Measurements from ENCODE around the gene DGAT2. TPM values are rescaled to one million over a fixed set of nuclear protein-coding genes. Genes with fewer than 3 reads are reported as not detected.

The DGAT2 gene
- total RNA-seq, 1 donor from 2014 or later, result 79.3 TPM

DNA sequence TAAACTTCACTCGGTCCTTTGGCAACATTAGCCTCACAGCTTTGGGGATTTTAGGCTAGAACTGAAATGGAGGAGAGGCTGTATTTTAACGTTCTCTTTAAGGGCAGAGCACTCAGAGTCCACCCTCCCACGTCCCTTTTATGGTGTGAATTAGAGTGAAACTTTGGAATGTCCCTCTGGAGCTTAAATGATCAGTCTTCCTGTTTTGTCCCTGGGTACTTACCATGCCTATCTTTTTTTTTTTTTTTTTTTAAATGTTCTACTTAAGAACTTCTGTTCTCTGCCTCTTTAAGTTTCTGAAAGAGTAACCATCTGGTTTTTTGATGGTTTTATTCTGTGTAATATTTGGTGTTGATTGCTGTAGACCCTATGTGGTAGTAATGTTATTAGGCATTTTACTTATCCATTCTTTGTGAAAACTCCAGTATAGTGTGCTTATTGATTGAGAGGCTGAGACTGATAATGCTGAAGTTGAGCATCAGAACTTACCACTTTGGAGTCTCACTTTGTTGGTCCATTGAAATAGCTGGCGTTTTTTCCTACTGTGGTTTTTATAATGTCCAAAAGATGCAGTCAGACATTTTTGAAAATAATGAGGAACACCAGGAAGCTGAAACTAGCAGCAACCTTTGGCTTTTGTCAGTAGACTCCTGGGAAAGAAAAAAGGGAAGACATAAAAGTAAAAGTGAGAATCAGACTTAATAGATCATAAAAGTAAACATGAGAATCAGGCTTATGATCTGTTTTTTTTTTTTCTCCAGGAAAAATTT lies 58.1 kb downstream of the DGAT2 start:
- DNase-seq, result peak; percentile 6

DNA sequence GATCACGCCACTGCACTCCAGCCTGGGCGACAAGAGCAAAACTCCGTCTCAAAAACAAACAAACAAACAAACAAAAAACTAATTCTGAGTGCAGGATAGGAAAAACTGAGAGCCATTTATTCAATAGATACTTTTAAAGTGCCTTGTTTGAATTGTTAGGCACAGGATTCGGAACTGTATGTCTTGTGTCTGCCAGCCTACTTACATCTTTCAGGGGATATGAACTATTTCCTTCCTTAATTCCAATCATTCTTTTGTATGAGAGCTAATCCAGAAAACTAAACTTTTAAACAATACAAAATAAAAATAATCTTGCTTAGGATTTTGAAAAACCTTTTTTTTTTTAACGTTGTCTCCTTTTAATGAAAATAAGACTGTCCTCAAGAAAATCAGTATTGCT lies 59.0 kb downstream of the DGAT2 start:
- DNase-seq, result no peak

DNA sequence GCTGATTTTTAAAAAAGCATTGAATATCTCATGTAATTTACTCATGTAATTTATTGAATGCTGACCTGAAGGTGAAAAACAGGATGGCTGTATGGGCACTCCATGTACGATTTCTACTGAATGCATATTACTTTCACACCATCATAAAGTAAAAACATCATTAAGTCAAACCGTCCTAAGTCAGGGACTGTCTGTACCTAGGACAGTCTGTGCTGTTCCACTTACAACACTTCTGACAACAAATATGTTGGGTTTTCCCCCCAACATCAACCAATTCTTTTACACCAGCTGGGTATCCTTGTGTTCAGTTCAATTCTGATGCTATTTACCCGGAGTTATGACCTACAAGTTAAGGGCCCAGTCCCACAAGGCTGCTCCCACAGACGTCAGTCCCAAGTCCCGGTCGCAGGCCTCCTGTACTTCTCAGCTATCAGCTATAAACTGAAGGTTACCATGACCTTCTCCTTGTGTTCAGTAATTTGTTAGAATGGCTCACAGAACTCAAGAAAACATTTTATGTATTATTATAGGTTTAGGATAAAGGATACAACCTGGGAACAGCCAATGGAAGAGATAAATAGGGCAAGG lies 63.4 kb downstream of the DGAT2 start:
- no peak for DNase-seq

DNA sequence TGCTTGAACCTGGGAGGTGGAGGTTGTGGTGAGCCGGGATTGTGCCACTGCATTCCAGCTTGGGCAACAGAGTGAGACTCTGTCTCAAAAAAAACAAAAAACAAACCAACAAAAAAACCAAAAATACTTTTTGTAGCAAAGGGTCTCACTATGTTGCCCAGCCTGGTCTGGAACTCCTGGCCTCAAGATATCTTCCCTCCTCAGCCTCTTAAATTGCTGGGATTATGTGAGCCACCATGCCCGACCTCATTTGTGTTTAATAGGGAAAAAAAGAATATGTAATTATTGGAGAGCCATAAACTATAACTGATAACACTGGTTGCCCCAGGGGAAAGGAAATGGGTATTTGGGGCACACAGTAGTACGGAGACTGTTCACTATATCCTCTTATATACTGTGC lies 66.2 kb downstream of the DGAT2 start:
- DNase-seq, result no peak

DNA sequence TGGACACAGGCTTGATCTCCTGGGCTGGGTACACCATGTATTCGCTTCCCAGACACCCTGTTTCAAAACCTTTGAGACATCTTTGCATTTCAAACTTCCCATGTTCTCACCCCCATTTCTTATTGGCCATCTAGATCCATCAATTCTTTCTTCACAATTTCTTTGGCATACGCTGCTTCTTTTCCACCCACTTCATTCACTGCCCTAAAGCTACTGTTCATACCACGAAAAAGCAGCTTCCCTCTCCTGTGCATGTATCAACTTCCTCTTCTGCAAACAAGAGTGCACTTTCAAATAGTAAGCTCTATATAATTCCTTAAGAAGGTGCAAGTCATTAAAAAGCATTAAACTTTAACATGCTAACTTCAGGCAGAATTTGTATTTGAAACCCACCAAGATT lies 67.8 kb downstream of the DGAT2 start:
- DNase-seq, result no peak

DNA sequence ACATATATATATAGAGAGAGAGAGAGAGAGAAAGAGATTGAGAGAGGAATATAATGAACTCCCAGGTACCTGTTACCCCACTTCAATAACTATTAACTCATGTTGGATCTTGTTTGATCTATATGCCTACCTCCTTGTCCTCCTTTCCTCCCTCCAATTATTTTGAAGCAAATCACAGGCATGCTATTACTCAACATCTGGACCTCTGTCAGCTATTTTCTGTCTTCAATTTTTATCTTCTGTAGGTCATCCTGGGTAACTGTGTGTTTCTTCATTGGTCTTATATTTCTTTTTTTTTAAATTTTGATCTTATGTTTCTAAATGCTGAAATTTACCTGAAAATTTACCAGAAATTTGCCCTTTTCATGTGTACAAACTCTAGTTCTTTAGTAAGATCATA lies 71.3 kb downstream of the DGAT2 start:
- no peak for DNase-seq

DNA sequence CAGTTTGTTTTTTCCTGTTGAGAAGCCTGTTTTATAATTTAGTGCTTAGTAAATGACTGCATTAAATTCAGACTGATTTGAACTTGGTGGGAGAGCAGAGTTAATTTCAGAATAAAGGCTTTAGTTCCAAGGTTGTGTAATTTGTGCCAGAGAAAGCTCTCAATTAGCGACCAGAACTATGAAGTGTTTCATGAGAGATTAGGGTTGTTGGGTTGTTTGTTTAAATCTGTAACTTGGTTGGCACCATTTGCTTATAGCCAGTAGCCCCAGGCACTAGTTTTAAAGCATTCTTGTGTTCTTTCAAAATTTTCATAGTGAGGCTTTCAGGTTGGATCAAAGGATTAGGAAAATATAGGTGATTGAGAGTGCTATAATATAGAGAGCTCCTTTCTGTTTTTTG lies 71.9 kb downstream of the DGAT2 start:
- DNase-seq, result no peak

DNA sequence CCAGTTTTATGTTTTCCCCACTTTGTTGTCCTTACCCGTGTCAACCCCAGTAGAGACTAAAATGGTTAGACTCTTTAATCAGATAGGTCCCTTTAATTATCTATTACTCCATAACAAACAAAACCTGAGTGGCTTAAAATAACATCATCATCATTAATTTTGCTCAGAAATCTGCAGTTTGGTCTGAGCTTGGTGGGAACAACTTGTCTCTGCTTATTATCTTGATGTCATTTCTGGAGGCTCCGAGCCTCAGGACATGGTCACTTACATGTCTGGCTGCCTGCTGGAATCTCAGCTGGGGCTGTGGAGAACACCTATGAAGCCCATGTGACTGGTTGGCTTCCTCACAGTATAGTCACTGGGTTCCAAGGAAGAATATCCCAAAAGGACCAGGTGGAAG lies 73.2 kb downstream of the DGAT2 start:
- DNase-seq, result no peak

DNA sequence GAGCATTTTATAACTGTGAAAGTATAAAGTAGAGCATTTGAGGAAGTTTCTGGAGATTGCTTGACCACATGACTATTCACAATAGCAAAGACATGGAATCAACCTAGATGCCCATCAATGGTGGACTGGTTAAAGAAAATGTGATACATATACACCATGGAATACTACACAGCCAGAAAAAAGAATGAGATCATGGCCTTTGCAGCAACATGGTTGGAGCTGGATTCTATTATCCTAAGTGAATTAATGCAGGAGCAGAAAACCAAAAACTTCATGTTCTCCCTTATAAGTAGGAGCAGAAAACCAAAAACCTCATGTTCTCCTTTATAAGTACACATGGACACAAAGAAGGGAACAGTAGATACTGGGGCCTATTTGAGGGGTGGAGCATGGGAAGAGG lies 76.7 kb downstream of the DGAT2 start:
- DNase-seq, result no peak

DNA sequence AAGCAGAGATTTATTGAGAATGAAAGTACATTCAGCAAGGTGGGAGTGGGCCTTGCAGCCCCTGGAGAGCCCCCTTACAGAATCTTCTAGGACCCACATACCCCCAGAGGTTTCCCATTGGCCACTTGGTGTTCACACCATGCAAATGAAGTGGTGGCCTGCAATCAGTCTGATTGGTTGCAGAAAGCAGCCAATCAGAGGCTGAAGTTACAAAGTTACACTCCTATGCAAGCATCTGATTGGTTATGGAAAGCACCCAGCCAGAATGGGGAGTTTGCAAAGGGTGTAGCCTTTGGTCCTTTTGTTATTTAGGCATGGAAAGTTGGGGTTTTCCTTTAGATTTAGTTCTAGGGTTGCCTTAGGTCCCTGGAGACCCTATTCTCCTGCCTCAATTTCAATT lies 81.3 kb downstream of the DGAT2 start:
- DNase-seq, result no peak

DNA sequence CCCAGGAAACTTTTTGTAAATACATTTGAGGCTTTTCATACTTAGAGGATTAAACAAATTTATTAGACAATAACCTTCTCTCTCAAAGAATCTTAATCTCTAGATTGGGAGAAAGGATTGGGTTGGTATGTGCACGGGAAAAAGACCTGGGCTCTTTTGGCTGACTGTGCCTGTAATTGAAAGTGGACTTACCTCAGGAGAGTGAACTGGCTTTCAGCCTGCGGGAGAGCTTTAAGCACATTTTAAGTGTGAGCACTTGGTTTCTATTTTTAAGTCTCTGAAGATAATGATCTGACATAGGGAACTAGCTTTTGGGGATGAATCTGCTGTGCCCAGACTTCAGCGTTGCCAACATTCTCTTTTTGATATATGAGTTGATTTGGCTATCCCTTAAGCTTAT lies 82.2 kb downstream of the DGAT2 start:
- DNase-seq, result no peak

Small RNA genes lying within 50 kb of the gene (small RNA-seq; reads per million reads assigned to genes)
- gene RF00019 (ENCODE audit: low replicate concordance), result not detected
- gene RN7SL786P (ENCODE audit: low replicate concordance), result not detected

Other genes starting within 250 kb of the DGAT2 start
- 9.6 TPM for gene GDPD5, start 242.8 kb upstream of the DGAT2 start, total RNA-seq
- 311 TPM for gene SERPINH1, start 206.5 kb upstream of the DGAT2 start, total RNA-seq
- gene MAP6, start 99.7 kb upstream of the DGAT2 start, total RNA-seq, result 1.9 TPM
- gene MOGAT2, start 50.9 kb upstream of the DGAT2 start, total RNA-seq, result 9.6 TPM
- gene UVRAG, start 46.4 kb downstream of the DGAT2 start, total RNA-seq, result 28.5 TPM